ENCODE measurements around the gene GFRA4.

Gene GFRA4

DNA sequence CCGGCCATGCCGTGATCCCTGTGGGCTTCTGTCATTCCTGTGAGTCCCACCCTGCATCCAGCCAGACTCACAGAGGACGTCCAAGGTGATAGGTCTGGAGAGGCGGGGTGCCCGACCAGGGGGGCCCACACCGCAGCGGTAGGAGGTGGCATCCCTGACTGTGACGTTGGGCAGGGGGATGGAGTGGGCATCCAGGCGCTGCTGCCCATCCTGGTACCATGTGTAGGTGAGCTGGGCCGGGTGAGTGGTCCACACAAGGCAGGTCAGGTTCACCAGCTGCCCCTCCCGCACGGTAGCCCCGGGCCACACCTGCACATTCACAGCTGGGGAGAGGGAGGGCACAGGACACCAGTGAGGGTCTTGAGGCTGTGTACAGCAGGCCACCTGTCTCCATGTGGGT lies 30.2 kb upstream of the GFRA4 start:
- DNase-seq = no peak

DNA sequence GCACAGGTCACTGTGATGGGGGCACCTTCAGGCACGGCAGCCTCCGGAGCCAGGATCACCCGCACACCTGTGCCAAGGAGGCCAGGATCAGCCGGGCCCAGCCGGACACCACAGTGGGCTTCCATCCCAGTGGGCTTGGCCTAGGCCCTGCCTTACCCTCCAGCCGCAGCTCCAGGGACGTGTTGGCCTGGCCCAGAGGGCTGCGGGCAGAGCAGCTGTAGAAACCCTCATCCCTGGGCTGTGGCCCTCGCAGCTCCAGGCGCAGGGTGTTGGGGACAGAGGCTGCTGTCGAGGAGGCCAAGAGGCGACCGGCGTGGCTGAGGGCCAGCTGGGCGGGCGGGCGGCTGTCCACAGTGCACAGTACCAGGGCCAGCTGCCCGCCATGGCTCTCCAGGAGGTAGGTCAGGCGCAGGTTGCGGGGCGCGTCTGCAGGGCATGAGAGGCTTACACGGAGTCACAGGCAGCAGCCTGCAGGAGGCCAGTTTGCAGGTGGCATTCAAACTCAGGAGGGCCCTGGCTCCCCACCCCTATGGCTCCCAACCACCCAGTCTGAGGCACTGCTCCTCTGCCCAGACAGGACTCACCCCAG lies 29.6 kb upstream of the GFRA4 start:
- DNase-seq = no peak

DNA sequence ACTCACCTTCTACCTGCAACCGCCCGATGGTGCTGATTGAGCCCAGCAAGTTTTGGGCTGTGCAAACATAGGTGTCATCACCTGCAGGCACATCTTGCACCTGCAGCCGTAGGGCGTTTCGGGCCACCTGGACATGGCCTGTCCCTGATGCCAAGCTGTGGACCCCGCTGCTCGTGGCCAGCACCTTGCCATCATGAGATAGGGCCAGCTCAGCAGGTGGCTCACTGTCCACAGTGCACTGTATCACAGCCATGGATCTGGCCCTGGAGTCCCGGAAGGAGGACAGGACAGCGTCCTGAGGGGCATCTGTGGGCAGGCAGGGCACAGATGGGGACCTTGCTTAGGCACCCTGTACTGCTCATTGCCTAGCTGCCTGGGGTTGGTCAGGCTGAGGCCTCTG lies 28.7 kb upstream of the GFRA4 start:
- DNase-seq = no peak

DNA sequence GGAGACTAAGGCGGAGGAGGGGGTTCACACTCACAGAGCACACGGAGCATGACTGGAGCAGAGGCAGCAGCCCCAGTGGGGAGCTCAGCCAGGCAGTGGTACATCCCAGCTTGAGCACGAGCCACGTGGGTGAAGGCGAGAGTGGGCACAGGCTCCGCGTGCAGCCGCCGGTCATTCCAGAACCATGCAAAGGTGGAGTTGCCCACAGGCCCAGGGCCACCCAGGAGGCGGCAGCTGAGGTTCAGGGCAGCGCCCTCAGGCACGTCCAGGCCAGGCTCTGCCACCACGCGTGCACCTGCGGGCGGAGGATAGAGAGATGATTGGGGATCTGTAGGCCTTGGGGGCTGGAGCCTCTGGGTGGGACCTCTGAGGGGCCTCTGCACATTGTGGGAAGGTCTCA lies 28.1 kb upstream of the GFRA4 start:
- no peak for DNase-seq

DNA sequence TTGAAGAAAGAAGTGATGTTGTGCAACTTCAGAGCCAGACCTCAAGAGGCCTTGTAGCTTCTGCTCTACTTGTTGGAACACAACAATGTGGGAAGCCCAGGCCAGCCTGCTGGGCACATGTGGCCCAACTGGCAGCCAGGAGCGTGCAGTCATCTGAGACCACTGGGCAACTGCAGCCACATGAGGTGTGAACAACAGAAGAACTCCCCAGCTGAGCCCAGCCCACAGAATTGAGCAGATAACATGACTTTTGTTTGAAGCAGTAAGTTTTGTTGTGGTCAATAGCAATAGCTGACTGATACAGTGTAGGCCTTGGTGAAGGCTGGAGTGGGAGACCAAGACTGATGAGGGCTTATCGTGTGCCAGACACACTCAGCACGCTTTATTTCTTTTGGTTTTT lies 27.2 kb upstream of the GFRA4 start:
- DNase-seq = no peak

DNA sequence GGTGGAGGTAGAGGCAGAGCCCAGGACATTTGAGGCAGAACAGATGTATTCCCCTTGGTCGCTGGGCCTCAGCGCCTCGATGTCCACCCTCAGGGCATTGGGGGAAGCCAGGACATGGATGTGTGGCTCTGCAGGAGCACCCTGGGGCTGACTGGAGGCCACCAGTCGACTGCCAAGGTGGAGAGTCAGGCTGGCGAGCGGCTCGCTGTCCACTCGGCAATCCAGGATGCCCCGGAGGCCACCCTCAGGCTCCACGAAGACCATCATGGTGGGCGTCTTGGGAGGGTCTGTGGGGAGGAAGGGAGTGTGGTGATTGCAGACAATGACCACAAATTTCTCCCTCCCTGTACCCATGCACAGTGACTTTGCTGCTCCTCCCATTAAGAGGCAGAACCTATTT lies 26.8 kb upstream of the GFRA4 start:
- DNase-seq = no peak

DNA sequence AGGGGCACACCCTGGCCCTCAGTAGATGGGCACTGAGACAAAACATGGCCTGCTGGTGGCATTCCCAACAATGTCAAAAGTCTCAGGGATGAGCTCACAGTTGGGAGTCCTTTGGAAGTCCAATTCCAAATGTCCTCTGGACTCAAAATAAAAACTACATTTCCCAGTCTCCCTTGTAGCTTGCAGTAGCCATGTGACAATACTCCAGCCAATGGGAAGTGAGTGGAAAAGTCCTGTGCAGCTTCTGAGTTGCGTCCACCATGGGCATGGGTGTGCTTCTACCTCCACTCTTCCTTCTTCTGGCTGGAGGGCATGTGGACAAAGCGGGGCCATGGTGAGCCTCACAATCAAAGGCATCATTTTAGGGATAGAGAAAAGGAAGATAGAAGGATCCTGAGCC lies 24.5 kb upstream of the GFRA4 start:
- DNase-seq = peak in 1 of 3 experiments; percentile 43

DNA sequence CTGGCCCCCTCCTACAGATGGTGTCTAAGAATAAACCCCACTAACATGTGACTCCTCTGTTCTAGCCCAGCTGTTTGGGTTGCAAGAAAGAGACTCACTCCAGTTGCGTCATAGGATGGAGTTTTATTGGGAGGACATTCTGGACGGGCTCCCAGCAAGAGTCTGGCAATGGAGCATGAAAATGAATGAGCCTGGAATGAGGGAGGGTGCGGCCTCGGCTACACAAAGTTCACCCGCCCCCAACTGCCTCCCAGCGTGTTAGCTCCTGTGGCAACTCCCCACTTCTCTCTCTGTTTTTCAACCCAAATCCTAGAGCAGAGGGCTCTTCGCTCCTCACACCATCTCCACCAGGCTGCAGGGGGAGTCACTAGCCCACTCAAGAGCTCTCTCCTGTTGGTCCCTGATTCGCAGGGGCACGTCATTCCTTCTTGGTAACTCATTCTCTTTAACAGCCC lies 23.7 kb upstream of the GFRA4 start:
- peak in 1 of 3 experiments; percentile 64 for DNase-seq

DNA sequence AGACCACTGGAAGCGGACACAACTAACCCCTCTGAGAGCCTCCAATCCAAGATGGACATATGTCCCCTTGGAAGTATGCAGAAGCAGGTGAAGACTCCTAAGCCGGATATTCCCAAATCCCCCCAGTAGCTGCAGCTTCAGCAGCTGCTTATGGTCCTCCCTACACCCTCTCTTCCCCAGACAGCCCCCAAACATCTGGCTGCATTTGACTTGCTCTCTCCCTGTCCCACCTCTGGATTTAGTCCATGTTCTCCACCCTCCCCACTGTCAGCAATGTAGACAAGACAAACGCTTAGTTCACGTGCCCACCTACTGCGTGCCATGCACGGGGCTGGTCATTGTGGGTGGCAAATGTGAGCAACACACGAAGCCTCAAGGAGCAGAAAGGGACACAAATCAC lies 23.2 kb upstream of the GFRA4 start:
- no peak for DNase-seq

DNA sequence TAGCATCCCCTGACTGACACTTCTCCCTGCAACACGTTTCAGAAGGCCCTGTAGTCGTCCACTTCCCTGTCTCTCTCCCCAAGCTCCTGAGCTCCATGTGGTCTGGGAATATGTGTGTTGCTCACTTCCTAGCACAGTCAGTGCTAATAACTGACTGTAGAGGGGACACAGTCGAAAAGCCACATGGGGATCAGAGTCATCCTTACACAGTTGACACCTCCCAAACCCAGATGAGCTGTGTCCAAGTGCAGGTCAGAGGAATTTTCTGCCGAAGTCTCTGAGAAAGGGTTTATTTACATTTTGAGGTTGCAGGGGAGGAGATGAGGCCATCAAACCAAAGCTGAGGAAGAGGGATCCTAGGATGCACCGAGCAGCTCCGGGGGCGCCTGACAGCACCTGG lies 22.1 kb upstream of the GFRA4 start:
- no peak for DNase-seq

DNA sequence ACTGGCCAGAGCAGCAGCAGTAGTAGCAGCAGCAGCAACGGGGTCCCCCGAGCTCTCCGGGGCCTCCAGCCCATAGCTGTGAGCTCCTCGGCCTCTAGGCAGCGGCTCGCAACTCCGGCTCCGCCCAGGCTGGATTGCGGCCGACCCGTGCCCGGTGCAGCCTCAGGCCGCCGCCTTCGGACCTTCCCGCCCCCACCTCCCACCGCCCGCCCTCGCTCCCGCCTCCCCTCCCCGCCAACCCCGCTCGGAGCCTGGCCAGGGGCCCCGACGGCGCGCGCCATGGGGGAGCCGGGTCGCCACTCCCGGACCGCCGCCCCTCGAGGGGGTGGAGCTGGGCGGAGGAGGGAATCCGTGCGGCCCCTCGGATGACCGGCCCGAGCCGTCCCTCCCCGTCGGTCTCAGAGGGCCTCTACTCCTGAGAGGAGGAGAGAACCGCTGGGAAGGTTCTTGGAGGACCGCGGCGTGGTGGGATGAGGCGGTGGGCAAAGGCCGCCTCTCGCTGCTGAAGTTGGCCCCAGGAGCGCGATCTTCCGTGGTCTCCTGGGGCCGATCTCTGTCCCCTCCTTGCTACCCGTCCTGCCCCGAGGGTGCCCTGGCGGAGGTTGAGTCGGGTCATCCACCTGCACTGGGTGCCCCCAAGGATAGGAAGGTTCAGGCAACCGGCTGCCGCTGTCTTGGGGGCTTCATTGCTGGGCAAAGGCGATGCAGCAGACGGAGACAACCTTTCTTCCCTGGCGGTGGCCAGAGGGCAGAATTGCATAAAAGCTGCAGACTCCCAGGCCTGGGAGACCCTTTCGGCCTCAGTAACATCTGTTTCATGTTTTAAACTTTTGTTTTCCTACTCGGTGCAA lies 19.0 kb upstream of the GFRA4 start, which contains the start of gene ADAM33:
Gene ADAM33, minus strand, starts transcription at position 80 of the 851 bp plus-strand sequence. Its CDS starts 6 bp downstream, at position 74.
- peak in 1 of 3 experiments; percentile 26 for DNase-seq

DNA sequence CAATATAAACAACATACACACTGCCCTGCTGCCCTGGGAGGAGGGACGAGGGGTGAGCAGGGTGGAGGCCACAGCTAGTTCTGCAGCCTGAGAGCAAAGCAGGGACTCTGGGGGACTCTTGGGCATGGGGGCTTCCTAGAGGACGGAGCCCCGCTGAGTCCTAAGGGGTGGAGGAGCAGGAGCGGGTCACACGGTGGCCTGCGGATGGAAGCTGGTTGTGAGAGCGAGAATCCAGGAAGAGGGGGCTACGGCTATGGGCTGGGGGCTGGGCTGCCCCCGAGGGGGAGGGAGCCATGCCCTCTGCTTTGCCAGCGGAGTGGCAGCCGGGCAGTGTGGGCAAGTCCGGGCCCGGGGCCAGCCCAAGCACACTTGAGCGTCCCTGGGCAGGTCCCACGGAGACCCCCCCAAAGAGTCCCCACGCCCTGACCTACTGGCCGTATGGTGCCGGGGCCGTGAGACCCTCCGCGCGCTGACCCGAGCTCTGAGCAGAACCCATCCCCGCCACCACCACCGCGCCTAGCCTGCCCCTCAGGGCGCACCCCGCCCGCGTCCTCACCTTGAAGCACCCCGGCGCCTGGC lies 18.2 kb upstream of the GFRA4 start:
- DNase-seq = peak in 1 of 3 experiments; percentile 32

DNA sequence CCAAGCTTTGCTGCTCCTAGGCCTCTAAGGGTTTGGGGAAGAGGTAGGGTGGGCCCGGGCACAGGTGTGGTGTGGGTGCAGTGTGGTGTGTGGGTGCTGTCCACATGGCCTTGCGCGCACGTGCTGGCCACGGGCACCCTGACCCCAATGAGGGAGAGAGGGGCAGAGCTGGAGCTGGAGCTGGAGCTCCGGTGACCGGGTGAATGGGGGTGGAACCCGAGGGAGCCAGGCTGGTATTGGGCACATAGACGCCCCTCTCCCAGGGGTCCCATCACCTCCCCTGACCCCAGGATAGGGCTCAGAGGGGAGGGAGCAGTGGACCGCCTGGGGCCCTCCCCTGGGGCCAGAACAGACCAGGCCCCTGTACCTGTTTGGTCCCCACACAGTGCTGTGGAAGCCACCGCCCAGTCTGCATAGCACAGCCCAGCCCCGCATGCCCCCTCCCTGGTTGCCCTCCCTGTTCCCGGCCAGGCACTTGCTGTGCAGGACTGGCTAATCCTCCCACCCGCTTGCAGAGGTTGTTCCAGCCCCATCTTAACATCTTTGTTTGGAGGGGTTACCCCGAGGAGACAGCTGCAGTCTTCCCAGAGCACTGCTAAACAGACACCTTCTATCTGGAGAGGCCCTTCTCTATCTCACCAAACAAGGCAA lies 17.6 kb upstream of the GFRA4 start:
- no peak for DNase-seq

DNA sequence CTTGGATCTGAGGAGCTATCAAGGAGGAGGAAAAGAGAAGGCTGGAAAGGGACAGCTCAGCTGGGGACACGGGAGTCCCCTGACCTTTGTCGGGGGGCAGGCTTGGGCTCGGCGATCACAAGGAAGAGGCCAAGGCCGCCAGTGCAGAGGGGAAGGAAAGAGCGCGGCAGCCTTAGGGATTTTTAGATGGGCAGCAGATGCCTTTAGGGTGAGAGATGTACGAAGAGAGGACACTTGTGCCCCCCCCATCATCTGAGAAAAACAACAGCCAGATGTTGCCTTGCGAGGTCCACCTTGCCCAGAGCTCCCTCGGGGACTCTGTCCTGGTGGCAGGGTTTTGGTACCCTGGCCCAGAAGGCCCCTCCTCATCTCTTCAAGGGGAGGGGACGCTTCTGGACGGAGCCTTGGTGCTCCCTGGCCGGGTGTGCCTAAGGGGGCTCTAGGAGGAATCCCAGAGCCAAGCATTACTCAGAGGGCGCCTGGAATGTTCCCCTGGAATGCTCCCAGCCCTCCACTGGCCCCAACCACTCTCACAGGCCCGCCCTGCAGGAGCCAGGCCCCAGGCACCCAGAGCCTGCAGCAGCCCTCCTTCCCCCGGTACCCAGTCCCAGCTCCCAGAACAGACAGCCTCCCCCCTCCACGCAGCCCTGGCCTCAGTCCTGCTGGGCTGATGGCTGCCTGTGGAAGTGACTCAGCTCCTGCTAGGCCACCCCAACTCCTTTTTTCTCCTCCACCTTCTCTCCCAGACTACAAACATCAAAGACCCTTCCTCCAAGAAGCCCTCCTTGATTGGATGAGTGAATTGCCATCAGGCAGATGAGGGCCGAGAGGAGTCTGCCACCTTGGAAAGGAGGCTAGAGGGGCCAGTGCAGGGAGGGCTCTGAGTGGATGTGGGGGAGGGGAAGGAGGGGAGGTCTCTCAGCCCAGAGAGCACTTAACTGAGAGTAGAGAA lies 16.8 kb upstream of the GFRA4 start:
- DNase-seq = no peak

DNA sequence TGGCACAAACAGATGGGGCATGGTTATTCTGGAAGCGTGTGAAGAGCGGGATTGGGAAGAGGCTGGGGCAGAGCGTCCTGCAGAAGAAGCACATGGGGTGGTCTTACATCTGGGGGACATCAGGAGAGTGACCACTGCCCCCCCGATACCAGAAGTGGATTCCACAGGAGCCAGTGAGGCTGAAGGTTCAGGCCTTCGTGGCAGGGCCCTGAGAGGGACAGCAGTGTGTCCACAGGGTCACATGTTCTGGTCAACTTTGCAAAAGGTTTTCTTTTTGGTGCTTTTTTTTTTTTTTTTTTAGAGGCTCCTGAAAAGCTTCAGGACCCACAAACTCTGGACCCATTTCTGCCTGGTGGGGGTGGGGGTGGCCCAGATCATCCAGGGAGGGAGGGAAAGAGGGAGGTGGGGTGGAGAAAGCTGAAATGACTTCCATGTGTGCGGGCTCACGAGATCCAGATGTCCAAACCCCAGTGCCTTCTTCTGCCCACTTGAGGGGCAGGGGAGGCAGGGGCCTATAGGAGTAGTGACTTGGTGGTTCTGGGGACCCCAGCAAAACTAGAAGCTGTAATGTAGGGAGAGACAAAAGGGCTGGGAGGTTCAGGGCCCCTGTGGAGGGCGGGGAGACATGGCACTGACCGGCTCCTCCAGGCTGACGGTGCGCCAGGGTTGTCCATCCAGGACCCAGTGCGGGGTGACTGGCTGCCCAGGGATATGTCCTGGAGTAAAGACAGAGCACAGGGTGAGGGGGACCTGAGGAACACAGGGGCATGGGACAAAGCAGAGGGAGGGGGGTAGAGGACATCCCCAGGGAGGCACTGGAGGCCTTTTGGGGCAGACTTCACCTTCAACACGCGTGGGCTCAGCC lies 15.9 kb upstream of the GFRA4 start:
- no peak for DNase-seq

DNA sequence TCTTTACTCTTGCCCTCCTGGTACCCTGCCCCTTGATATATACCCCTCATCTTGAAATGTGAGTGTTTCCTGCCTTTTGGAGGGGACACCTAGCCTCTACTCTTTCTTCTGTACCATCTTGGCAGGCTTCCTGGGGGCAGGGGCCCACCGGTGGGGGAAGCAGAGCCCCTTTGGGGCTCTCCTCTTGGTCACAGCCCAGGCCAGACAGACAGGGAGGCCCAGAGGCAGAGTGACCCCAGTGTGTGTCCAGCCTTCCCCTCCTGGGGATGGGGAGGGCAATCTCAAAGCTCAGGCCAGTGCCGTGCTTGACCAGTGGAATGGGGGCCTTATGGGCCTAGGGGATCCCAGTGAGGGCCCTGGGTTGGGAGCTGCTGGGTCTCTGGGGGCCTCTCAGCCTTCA lies 15.0 kb upstream of the GFRA4 start:
- no peak for DNase-seq

DNA sequence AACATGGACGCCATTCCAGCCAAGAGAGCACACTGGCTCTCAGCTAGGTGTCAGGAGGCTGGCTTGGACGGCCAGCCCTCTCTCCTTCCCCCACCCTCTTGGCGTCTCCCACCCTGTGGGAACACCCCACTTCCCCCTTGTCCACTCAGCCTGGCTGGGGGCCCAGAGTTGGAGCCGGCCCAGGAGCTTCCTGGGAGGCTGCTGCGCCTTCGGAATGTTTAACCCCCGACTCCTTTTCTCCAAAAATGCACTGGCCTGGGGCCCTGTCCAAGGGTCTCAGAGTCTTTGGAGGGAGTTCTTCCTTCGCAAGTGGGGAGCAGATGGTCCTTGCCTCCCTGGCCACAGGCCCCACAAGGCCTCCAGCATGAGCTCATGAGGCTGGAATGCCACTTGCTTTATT lies 14.5 kb upstream of the GFRA4 start:
- no peak for DNase-seq

DNA sequence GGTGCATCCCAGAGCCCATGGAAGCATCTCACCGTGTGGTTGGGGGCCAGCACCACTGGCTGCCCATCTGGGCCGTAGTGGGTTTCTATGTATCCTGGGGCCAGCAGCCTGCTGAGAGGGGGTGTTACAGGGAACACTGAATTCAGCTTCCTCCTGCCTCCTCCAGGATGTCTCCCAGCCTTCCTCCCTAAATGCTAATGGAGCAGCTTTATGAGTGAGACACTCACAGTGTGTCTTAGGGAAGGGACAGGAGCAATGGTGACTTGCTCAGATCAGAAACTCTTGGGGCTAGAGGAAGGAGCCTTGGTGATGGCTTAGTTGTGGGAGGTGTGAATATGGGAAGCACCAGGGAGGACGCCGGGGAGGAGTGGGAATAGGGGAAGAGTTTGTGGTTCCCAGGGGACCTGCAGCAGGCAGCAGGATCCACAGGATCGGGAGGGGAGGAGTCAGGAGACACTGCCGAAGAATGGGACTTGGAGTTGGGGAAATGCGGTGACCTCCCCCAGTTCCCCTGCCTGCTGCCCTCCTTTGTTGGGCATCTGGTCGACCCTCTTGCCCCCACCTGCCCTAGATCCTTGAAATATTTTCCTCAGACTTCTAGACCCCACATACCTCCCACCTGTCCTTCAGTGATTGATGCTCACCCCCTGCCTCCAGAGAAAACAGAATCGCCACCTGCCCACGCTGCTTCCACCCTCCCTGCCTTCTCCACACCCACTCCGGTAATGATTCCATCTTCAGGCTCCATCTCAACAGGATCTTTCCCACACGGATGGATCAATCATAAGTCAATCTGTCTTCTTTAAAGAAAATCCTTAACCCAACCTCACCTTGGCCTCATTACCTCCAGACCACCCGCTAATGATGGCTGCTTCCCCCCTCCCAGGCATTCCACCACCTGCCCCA lies 12.0 kb upstream of the GFRA4 start:
- peak in 2 of 3 experiments; percentile 23 to 31 for DNase-seq

DNA sequence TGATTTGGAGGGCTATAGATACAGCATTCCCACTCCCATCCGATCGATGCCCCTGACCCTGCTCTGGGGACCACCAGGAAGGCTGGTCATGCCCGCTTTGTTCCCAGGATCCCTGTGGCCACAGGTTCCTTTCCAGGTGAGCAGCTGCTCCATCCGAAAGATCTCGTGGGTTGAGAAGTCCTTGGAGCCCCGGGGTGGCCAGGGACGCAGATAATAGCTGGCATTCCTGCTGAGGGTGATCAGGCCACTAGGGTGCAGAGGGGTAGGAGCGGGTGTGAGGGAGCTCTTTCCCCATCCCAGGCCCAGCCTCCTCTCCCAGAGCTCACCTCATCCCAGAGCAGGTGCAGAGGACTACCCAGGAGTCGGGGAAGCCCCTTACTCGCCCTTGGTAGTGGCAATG lies 11.2 kb upstream of the GFRA4 start:
- DNase-seq = no peak
